ENCODE results near the gene E2F1.

- no peak for TF ChIP-seq CTCF (conservative IDR thresholded peaks at IDR 0.05; ENCODE audit: low read depth in 2 of 2)
- no peak for TF ChIP-seq POLR2AphosphoS5 (IDR thresholded peaks at IDR 0.05; ENCODE audit: low read depth)
- no peak for TF ChIP-seq EZH2 (IDR thresholded peaks at IDR 0.05; ENCODE audit: low read depth, unreplicated experiment)
- TF ChIP-seq REST (IDR thresholded peaks at IDR 0.05; ENCODE audit: unreplicated experiment) = no peak
- no peak for TF ChIP-seq EZH2phosphoT487 (IDR thresholded peaks at IDR 0.05; ENCODE audit: unreplicated experiment)
- TF ChIP-seq ZNF114 (CRISPR knock-in tag; IDR thresholded peaks at IDR 0.05) = no peak
- TF ChIP-seq JUNB (IDR thresholded peaks at IDR 0.05; ENCODE audit: unreplicated experiment) = no peak
Measured at GRCh38 chr20:33630507-33630906, 55.7 kb downstream of the E2F1 start.
